ENCODE measurements around the gene LMX1B.

DNA sequence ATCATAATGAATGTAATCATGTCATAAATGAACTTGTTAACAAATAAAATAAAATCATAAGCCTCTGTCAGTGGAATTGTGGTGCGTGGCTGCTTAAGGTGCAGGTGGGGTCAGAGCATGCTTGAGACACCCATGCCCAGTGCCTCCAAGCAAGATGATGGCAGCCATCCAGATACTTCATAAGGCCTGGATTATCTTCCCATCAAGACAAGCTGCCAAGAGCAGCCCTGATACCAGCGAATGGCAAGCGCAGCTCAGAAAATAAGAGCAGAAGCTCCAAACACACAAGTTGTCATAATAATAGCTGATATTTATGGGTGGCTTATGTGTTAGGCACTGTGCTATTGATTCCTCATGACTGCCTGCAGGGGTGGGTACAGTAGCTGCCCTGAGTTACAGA is 21.8 kb upstream of the LMX1B start:
- TF ChIP-seq, protein P1, sequence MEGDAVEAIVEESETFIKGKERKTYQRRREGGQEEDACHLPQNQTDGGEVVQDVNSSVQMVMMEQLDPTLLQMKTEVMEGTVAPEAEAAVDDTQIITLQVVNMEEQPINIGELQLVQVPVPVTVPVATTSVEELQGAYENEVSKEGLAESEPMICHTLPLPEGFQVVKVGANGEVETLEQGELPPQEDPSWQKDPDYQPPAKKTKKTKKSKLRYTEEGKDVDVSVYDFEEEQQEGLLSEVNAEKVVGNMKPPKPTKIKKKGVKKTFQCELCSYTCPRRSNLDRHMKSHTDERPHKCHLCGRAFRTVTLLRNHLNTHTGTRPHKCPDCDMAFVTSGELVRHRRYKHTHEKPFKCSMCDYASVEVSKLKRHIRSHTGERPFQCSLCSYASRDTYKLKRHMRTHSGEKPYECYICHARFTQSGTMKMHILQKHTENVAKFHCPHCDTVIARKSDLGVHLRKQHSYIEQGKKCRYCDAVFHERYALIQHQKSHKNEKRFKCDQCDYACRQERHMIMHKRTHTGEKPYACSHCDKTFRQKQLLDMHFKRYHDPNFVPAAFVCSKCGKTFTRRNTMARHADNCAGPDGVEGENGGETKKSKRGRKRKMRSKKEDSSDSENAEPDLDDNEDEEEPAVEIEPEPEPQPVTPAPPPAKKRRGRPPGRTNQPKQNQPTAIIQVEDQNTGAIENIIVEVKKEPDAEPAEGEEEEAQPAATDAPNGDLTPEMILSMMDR (IDR thresholded peaks at IDR 0.05), result no peak
- no peak for TF ChIP-seq POLR2A (IDR thresholded peaks at IDR 0.05)
